KMS-11 (cell line): ENCODE measurements around the gene PPP1CB.

Experiments
- H2AFZ ChIP-seq: fragments of 200-600 bp; sonication (generic); 2 replicates; pipeline ENCODE4 v1.6.1; 2016; ENCODE audit warnings: antibody characterized with exemption, mixed run types, low read depth
- H3K27ac ChIP-seq: fragments of 200-600 bp; sonication (generic); 2 replicates; pipeline ENCODE4 v1.6.1; 2016; ENCODE audit warnings: mild to moderate bottlenecking, mixed run types
- H3K27me3 ChIP-seq: fragments of 200-600 bp; sonication (generic); 2 replicates; pipeline ENCODE4 v1.6.1; 2017; ENCODE audit warnings: mild to moderate bottlenecking, low read depth, mixed run types, moderate library complexity; ENCODE audit not compliant: insufficient read depth
- H3K36me3 ChIP-seq: fragments of 200-600 bp; sonication (generic); 2 replicates; pipeline ENCODE4 v1.6.1; 2017; ENCODE audit warnings: mild to moderate bottlenecking, mixed run types; ENCODE audit not compliant: insufficient read depth
- H3K4me1 ChIP-seq: fragments of 200-600 bp; sonication (generic); 2 replicates; pipeline ENCODE4 v1.6.1; 2016; ENCODE audit warnings: mild to moderate bottlenecking, low read depth, mixed run types; ENCODE audit not compliant: poor library complexity, severe bottlenecking
- H3K4me2 ChIP-seq: fragments of 200-600 bp; sonication (generic); 2 replicates; pipeline ENCODE4 v1.7.0; 2016; ENCODE audit warnings: mild to moderate bottlenecking, mixed run types
- H3K4me3 ChIP-seq: fragments of 200-600 bp; sonication (generic); IDR thresholded peaks from 2 replicates; pipeline ENCODE4 v1.6.1; 2017; ENCODE audit warnings: low read depth, low read length, mixed read lengths; ENCODE audit not compliant: insufficient read depth
- H3K79me2 ChIP-seq: fragments of 200-600 bp; sonication (generic); 2 replicates; pipeline ENCODE4 v1.6.1; 2016; ENCODE audit warnings: low read depth, mixed run types; ENCODE audit not compliant: insufficient read depth
- H3K9ac ChIP-seq: fragments of 200-600 bp; sonication (generic); 2 replicates; pipeline ENCODE4 v1.6.1; 2016; ENCODE audit warnings: mild to moderate bottlenecking, mixed run types
- H4K20me1 ChIP-seq: fragments of 200-600 bp; sonication (generic); 2 replicates; pipeline ENCODE4 v1.6.1; 2016; ENCODE audit warnings: mild to moderate bottlenecking, mixed run types; ENCODE audit not compliant: insufficient read depth
- CTCF ChIP-seq: fragments of 200-600 bp; sonication (generic); conservative IDR thresholded peaks from 2 replicates; pipeline ENCODE4 v1.6.1; 2017; ENCODE audit warnings: low read depth, mild to moderate bottlenecking, antibody characterized with exemption, low read length, moderate library complexity, mixed read lengths

The PPP1CB gene

GRCh38 chr2:28767337-28767736 is 15.7 kb downstream of the PPP1CB start:
- Histone ChIP-seq H2AFZ (no peak overlapping the region), H3K4me2 (no peak overlapping the region), H4K20me1 (peaks cover 21% of the 10 kb centered on the region), H3K9ac (no peak overlapping the region), H3K27me3 (no peaks in the 10 kb centered on the region), H3K79me2 (peaks cover 95% of the 10 kb centered on the region), H3K4me3 (no peak overlapping the region), H3K36me3 (no peaks in the 10 kb centered on the region), H3K27ac (no peak overlapping the region), H3K4me1 (no peaks in the 10 kb centered on the region)
- TF ChIP-seq CTCF: no peak

- TF ChIP-seq CTCF: no peak
- peaks cover 95% of the 10 kb centered on the region for H3K79me2 ChIP-seq
These were observed 16.8 kb downstream of the PPP1CB start for GRCh38 chr2:28768422-28768821.

GRCh38 chr2:28768952-28769351 is 17.3 kb downstream of the PPP1CB start:
- no peak overlapping the region for H3K27ac ChIP-seq
- H3K27me3 ChIP-seq: no peaks in the 10 kb centered on the region
- H3K9ac ChIP-seq: no peak overlapping the region
- H3K4me1 ChIP-seq: no peaks in the 10 kb centered on the region
- no peak overlapping the region for H2AFZ ChIP-seq
- no peaks in the 10 kb centered on the region for H3K36me3 ChIP-seq
- H3K4me2 ChIP-seq: no peak overlapping the region
- no peak overlapping the region for H3K4me3 ChIP-seq
- H3K79me2 ChIP-seq: peaks cover 95% of the 10 kb centered on the region
- TF ChIP-seq CTCF: no peak
- H4K20me1 ChIP-seq: peaks cover 29% of the 10 kb centered on the region

More at GRCh38 chr2:28768422-28768821, 16.8 kb downstream of the PPP1CB start:
- Histone ChIP-seq H3K36me3 (no peaks in the 10 kb centered on the region), H3K4me1 (no peaks in the 10 kb centered on the region), H4K20me1 (peaks cover 29% of the 10 kb centered on the region), H3K27ac (no peak overlapping the region), H3K4me3 (no peak overlapping the region), H3K9ac (no peak overlapping the region), H3K4me2 (no peak overlapping the region), H3K27me3 (no peaks in the 10 kb centered on the region), H2AFZ (no peak overlapping the region)

DNA sequence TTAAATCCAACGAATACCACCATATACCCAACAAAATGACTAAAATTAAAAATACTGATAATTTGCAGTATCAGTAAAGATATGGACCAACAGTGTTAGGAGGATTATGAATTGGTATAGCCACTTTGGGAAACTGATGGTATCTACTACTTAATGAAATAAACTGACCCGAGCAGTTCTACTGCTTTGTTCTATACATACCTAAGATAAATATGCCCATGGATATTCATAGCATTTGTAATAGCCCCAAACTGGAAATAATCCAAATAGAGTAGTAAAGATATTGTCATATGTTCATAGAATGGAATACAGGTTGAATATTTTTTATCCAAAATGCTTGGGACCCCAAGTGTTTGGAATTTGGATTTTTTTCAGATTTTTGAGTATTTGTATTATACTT is 20.7 kb downstream of the PPP1CB start:
- no peak overlapping the region for H3K4me2 ChIP-seq
- H3K27me3 ChIP-seq: no peaks in the 10 kb centered on the region
- H3K4me3 ChIP-seq: no peak overlapping the region
- H3K36me3 ChIP-seq: no peaks in the 10 kb centered on the region
- H3K79me2 ChIP-seq: peaks cover 82% of the 10 kb centered on the region
- peaks cover 24% of the 10 kb centered on the region for H4K20me1 ChIP-seq
- no peaks in the 10 kb centered on the region for H3K4me1 ChIP-seq
- H3K27ac ChIP-seq: no peak overlapping the region
- H3K9ac ChIP-seq: no peak overlapping the region
- TF ChIP-seq CTCF: no peak
- no peak overlapping the region for H2AFZ ChIP-seq
